ENCODE data around the gene NDUFB3. TPM values are rescaled to one million over a fixed set of nuclear protein-coding genes. Genes with fewer than 3 reads are reported as not detected.

NDUFB3 gene
- total RNA-seq, 1 donor = 25.7 TPM

DNA sequence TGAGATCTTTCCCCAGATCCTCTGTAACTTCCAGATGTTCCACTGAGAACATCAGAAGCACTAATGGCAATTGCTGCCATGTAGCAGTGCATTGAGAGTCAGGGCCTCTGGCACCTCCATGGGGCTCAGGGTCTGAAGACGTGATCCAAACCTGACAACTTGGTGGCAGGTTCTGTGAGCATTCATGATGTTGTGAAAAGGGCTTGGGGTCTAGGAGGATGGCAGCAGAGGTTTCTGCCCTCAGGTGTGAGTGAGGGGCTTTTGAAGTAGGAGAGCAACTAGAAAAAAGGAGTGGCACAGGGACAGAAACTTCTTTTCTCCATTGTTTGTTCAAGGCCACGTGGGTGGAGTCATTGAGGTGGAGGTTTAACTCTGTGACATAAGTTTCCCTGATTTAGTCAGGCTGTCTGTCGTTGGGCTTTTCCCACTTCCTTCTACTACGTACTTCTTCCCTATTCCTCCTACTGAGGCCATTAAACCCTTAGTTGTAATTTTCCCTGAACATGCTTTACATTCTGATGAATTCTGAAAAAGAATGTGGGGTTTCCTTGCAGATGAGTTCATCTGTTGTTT is 57.2 kb downstream of the NDUFB3 start:
- peak overlapping the region; percentile 12 for H3K4me3 ChIP-seq (ENCODE audit: insufficient read depth, low read length)
- peaks cover 70% of the 10 kb centered on the region for H3K79me2 ChIP-seq (ENCODE audit: insufficient read depth, low read length)
- no peaks in the 10 kb centered on the region for H3K27me3 ChIP-seq (ENCODE audit: insufficient read depth, low read length)
- no peak overlapping the region for H2AFZ ChIP-seq (ENCODE audit: low read length)
- no peaks in the 10 kb centered on the region for H3K9me3 ChIP-seq (ENCODE audit: low read depth, low read length)
- H3K27ac ChIP-seq (ENCODE audit: low read depth, low read length) = peak overlapping the region; percentile 96
- TF ChIP-seq, protein P1, sequence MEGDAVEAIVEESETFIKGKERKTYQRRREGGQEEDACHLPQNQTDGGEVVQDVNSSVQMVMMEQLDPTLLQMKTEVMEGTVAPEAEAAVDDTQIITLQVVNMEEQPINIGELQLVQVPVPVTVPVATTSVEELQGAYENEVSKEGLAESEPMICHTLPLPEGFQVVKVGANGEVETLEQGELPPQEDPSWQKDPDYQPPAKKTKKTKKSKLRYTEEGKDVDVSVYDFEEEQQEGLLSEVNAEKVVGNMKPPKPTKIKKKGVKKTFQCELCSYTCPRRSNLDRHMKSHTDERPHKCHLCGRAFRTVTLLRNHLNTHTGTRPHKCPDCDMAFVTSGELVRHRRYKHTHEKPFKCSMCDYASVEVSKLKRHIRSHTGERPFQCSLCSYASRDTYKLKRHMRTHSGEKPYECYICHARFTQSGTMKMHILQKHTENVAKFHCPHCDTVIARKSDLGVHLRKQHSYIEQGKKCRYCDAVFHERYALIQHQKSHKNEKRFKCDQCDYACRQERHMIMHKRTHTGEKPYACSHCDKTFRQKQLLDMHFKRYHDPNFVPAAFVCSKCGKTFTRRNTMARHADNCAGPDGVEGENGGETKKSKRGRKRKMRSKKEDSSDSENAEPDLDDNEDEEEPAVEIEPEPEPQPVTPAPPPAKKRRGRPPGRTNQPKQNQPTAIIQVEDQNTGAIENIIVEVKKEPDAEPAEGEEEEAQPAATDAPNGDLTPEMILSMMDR (IDR thresholded peaks at IDR 0.05; ENCODE audit: extremely low read depth, low read depth, low read length) = no peak
- H3K4me2 ChIP-seq (ENCODE audit: insufficient read depth, low read length) = peak overlapping the region; percentile 59
- no peaks in the 10 kb centered on the region for H4K20me1 ChIP-seq (ENCODE audit: insufficient read depth, low read length)
- H3K36me3 ChIP-seq (ENCODE audit: insufficient read depth, low read length) = peaks cover 7% of the 10 kb centered on the region
- DNase-seq (ENCODE audit: insufficient read length, low spot score, missing footprints) = no peak
- peaks cover 67% of the 10 kb centered on the region for H3K4me1 ChIP-seq (ENCODE audit: insufficient read depth, low read length)

DNA sequence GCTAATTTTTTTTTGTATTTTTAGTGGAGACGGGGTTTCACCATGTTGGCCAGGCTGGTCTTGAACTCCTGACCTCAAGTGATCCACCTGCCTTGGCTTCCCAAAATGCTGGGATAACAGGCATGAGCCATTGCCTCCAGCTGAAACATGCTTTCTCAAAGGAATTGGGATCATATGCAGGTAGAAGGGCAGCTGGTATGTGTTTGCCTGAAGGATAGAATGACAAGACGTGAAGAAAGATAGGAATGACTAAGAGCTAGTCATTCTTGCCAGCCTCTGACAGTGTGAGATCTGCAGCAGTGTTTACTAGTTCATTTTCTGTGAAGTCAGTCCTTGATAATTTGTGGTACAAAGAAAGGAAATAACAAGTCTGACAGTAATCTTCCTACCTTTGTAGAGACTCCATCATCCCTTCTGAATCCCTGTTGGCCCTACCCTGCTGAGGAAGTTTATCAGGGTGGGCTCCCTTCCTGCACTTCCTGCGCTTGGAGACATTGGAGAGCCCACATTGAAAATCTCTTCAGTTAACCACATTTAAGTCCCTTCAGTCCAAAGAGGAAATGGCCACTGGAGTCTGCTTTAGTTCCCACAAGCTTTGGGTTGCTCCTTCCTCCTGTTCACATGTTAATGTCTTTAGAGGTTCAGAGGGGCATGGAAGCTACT is 58.9 kb downstream of the NDUFB3 start:
- Histone ChIP-seq H3K4me2 (ENCODE audit: insufficient read depth, low read length) (peak overlapping the region; percentile 46), H3K27me3 (ENCODE audit: insufficient read depth, low read length) (no peaks in the 10 kb centered on the region), H3K9me3 (ENCODE audit: low read depth, low read length) (no peaks in the 10 kb centered on the region), H3K4me1 (ENCODE audit: insufficient read depth, low read length) (peaks cover 60% of the 10 kb centered on the region), H3K27ac (ENCODE audit: low read depth, low read length) (peak overlapping the region; percentile 96), H4K20me1 (ENCODE audit: insufficient read depth, low read length) (no peaks in the 10 kb centered on the region), H3K36me3 (ENCODE audit: insufficient read depth, low read length) (peaks cover 12% of the 10 kb centered on the region), H2AFZ (ENCODE audit: low read length) (no peak overlapping the region), H3K4me3 (ENCODE audit: insufficient read depth, low read length) (peak overlapping the region; percentile 15), H3K79me2 (ENCODE audit: insufficient read depth, low read length) (peaks cover 59% of the 10 kb centered on the region)
- peak; percentile 92 for DNase-seq (ENCODE audit: insufficient read length, low spot score, missing footprints)
- TF ChIP-seq, protein P1 (IDR thresholded peaks at IDR 0.05; ENCODE audit: extremely low read depth, low read depth, low read length) = no peak

DNA sequence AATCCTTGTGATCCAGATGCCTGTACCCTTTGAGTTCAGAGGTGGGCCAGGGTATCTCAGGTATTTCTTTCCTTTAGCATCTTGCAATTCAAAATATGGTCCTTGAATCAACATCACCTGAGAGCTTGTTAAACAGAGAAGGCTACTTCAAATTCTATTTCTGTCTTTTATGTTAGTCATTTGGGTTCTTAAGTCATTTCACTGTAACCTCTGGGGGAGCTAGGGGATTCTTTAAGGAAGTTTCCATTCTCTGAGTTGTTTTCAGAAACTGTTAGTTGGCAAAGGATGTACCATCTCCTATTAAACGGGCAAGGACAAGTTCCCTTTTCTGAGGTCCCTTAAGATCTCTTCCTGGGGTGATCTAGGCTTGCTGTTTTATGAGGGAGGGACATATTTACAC is 60.7 kb downstream of the NDUFB3 start:
- Histone ChIP-seq H3K4me1 (ENCODE audit: insufficient read depth, low read length) (peaks cover 52% of the 10 kb centered on the region), H3K27me3 (ENCODE audit: insufficient read depth, low read length) (no peaks in the 10 kb centered on the region), H3K36me3 (ENCODE audit: insufficient read depth, low read length) (peaks cover 27% of the 10 kb centered on the region), H3K4me3 (ENCODE audit: insufficient read depth, low read length) (no peak overlapping the region), H3K27ac (ENCODE audit: low read depth, low read length) (peak overlapping the region; percentile 41), H3K79me2 (ENCODE audit: insufficient read depth, low read length) (peaks cover 61% of the 10 kb centered on the region), H3K9me3 (ENCODE audit: low read depth, low read length) (no peaks in the 10 kb centered on the region), H3K4me2 (ENCODE audit: insufficient read depth, low read length) (no peak overlapping the region), H2AFZ (ENCODE audit: low read length) (no peak overlapping the region), H4K20me1 (ENCODE audit: insufficient read depth, low read length) (no peaks in the 10 kb centered on the region)
- TF ChIP-seq, protein P1 (IDR thresholded peaks at IDR 0.05; ENCODE audit: extremely low read depth, low read depth, low read length) = no peak
- DNase-seq (ENCODE audit: insufficient read length, low spot score, missing footprints) = no peak

Small RNA genes within 50 kb of the gene (small RNA-seq; reads per million reads assigned to genes)
- gene RNU6-1206P = not detected

Other genes with a start within 250 kb of the NDUFB3 start
- 73.5 and 77.2 TPM in 2 replicates for gene CLK1, start 207.3 kb upstream of the NDUFB3 start, total RNA-seq
- gene PPIL3, start 182.9 kb upstream of the NDUFB3 start, total RNA-seq = 45.2 and 51.6 TPM in 2 replicates
- gene NIF3L1, start 182.6 kb upstream of the NDUFB3 start, total RNA-seq = 20.0 and 22.1 TPM in 2 replicates
- 13.0 and 14.5 TPM in 2 replicates for gene ORC2, start 108.3 kb upstream of the NDUFB3 start, total RNA-seq
- gene HYCC2, start 330 bp upstream of the NDUFB3 start, total RNA-seq = 11.6 and 12.1 TPM in 2 replicates
- 78.9 and 80.2 TPM in 2 replicates for gene CFLAR, start 44.2 kb downstream of the NDUFB3 start, total RNA-seq
- 3.3 and 4.4 TPM in 2 replicates for gene CASP10, start 111.1 kb downstream of the NDUFB3 start, total RNA-seq
- gene CASP8, start 188.5 kb downstream of the NDUFB3 start, total RNA-seq = 19.4 and 23.2 TPM in 2 replicates

Measured in osteoblast (primary cell).